ENCODE data around the gene TBCA. TPM values are rescaled to one million over a fixed set of nuclear protein-coding genes. Genes with fewer than 3 reads are reported as not detected.
A peak's percentile ranks its signal among the peaks of the same experiment; 100 is the strongest.

The TBCA gene, protein sequence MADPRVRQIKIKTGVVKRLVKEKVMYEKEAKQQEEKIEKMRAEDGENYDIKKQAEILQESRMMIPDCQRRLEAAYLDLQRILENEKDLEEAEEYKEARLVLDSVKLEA
- total RNA-seq: 100 to 1,000 TPM; 159 to 168 TPM

DNA sequence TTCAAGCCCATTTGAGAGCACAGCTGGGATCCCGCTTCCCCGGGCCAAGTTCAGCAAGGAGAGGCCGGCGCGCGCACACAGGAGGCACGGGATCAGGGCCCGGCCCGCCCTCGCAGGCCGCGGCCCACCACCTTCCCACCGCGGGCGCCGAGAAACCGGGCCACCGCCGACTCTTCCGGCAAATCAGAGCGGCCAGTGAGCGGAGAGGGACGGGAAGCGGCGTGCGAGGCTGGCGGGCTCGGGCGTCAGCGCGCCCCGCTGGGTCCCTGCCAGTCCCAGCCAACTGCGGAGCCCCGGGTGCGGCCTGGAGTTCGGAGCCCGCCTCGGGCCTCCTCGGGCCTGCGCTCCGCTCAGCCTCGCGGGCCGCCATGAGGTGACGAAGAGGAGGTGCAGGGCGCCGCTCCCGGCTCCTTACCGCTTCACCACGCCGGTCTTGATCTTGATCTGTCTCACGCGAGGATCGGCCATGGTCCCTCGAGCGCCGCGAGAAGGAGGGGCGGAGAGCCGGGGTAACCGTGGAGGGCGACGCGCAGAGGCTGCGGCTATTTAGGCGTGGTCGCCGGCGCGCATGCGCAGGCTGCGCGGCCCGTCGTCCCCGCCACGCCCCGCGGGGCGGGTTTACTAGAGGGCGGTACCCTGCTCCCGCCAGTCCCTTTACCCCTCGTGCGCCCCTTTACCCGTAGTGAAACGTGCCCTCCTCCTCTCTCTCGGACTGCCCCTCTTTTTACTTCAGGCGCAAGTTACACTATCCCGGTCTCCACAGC is at the start of gene TBCA:
TBCA (minus strand) TSS at position 550 of the 764 bp plus-strand sequence; CDS start at position 468, 82 bp downstream.
- ChIA-PET CTCF (interaction anchor here (0.9 kb wide), 1 partner anchor 109 kb away, joined by 3 read pairs; no protein-coding TSS in a partner anchor), POLR2A (interaction anchor here (1.2 kb wide), 2 partner anchors 21 to 26 kb away, joined by 3 read pairs; no protein-coding TSS in a partner anchor)
- peak; percentile 94 for ATAC-seq
- Mint-ChIP-seq H3K27ac (peak within 1 kb of the TSS; percentile 96), H3K36me3 (ENCODE audit: low read depth) (peaks cover 27% of the 10 kb centered on the region), H3K9me3 (ENCODE audit: insufficient read depth) (no peaks in the 10 kb centered on the region), H3K4me3 (peak within 1 kb of the TSS; percentile 91), H3K4me1 (ENCODE audit: low read depth) (peaks cover 44% of the 10 kb centered on the region), H3K27me3 (ENCODE audit: low read depth) (no peaks in the 10 kb centered on the region)
- DNase-seq: peak; percentile 92

DNA sequence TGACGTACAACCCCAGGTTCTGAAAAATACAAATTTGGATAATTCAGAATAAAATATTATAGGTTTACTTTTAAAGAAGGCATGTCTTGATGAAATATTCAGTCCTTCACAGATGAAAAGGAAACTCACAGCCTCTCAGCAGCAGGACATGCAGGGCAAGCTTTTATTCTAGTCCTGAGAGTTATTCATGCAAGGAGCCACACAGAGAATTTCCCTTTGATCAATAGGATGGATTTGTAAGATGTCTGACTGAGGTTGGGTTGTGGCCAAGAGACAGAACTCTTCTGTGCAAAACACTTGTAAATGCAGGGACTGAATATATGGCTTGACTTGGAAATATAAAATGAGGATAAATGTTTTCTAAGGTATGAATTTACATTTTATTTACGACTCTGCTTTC is 48.8 kb upstream of the TBCA start:
- ChIA-PET POLR2A (no interaction called here), CTCF (no interaction called here)
- no peak for DNase-seq
- no peaks in the 10 kb centered on the region for H3K9me3 Mint-ChIP-seq (ENCODE audit: insufficient read depth)
- no peak overlapping the region for H3K27ac Mint-ChIP-seq
- H3K4me1 Mint-ChIP-seq (ENCODE audit: low read depth): no peaks in the 10 kb centered on the region
- H3K4me3 Mint-ChIP-seq: no peak overlapping the region
- H3K27me3 Mint-ChIP-seq (ENCODE audit: low read depth): peaks cover 22% of the 10 kb centered on the region
- no peaks in the 10 kb centered on the region for H3K36me3 Mint-ChIP-seq (ENCODE audit: low read depth)
- ATAC-seq: no peak

DNA sequence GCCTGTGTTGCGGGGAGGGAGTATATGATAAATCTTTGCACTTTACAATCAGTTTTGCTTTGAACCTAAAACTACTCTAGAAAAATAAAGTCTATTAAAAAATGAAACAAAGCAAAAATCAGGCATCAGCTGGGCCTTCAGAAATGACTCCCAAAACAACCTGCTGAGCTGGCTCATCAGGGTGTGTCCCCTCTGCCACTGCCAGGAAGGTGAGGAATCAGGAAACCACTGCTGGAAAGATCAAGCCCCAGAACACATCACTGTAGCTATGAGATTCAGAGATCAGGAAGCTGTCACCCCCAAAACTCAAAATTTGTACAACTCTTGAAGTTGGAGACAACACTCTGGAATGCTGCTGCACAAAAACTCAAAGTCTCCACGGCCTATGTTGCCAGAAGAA is 40.5 kb upstream of the TBCA start:
- CTCF ChIA-PET: no interaction called here
- Mint-ChIP-seq H3K9me3 (ENCODE audit: insufficient read depth) (no peaks in the 10 kb centered on the region), H3K27me3 (ENCODE audit: low read depth) (peaks cover 18% of the 10 kb centered on the region), H3K4me1 (ENCODE audit: low read depth) (no peaks in the 10 kb centered on the region), H3K36me3 (ENCODE audit: low read depth) (no peaks in the 10 kb centered on the region), H3K27ac (no peak overlapping the region), H3K4me3 (no peak overlapping the region)
- POLR2A ChIA-PET: no interaction called here
- DNase-seq (no peak), ATAC-seq (no peak)

GRCh38 chr5:77812926-77813589 is 36.9 kb upstream of the TBCA start:
- no peak for DNase-seq
- H3K4me1 Mint-ChIP-seq (ENCODE audit: low read depth): no peaks in the 10 kb centered on the region
- H3K36me3 Mint-ChIP-seq (ENCODE audit: low read depth): no peaks in the 10 kb centered on the region
- POLR2A ChIA-PET: no interaction called here
- H3K4me3 Mint-ChIP-seq: no peak overlapping the region
- CTCF ChIA-PET: no interaction called here
- no peak for ATAC-seq
- no peaks in the 10 kb centered on the region for H3K9me3 Mint-ChIP-seq (ENCODE audit: insufficient read depth)
- H3K27me3 Mint-ChIP-seq (ENCODE audit: low read depth): peaks cover 18% of the 10 kb centered on the region
- no peak overlapping the region for H3K27ac Mint-ChIP-seq

DNA sequence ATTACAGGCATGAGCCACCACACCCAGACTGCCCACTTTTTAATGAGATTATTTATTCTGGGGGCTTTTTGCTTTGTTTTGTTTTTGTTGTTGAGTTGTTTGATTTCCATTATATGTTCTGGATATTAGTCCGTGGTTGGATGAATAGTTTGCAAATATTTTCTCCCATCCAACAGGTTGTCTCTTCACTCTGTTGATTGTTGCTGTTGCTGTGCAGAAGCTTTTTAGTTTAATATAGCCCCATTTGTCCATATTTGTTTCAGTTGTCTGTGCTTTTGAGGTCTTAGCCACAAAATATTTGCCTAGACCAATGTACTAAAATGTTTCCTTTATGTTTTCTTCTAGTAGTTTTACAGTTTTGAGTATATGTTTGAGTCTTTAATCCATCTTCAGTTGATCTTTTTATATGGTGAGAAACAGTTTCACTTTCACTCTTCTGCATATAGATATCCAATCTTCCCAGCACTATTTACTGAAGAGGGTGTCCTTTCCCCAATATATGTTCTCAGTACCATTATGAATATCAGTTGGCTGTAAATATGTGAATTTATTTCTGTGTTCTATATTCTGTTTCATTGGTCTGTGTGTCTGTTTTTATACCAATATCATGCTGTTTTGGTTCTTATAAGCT is 30.2 kb upstream of the TBCA start:
- peak overlapping the region; percentile 59 for H3K4me3 Mint-ChIP-seq

GRCh38 chr5:77798456-77798855 is 22.3 kb upstream of the TBCA start:
- CTCF ChIA-PET: interaction anchor here (0.7 kb wide), 1 partner anchor 370 kb away, joined by 3 read pairs; no protein-coding TSS in a partner anchor
- Mint-ChIP-seq H3K4me1 (ENCODE audit: low read depth) (peaks cover 6% of the 10 kb centered on the region), H3K27ac (no peak overlapping the region), H3K27me3 (ENCODE audit: low read depth) (peaks cover 32% of the 10 kb centered on the region), H3K36me3 (ENCODE audit: low read depth) (no peaks in the 10 kb centered on the region), H3K9me3 (ENCODE audit: insufficient read depth) (peaks cover 9% of the 10 kb centered on the region), H3K4me3 (no peak overlapping the region)
- POLR2A ChIA-PET: no interaction called here
- no peak for DNase-seq
- no peak for ATAC-seq

More for the DNA sequence above, 30.2 kb upstream of the TBCA start:
- ChIA-PET CTCF (no interaction called here), POLR2A (no interaction called here)
- peaks cover 3% of the 10 kb centered on the region for H3K9me3 Mint-ChIP-seq (ENCODE audit: insufficient read depth)
- H3K27me3 Mint-ChIP-seq (ENCODE audit: low read depth): peaks cover 5% of the 10 kb centered on the region
- H3K27ac Mint-ChIP-seq: peak overlapping the region; percentile 81
- DNase-seq: no peak
- H3K4me1 Mint-ChIP-seq (ENCODE audit: low read depth): peaks cover 7% of the 10 kb centered on the region
- H3K36me3 Mint-ChIP-seq (ENCODE audit: low read depth): no peaks in the 10 kb centered on the region
- ATAC-seq: no peak

GRCh38 chr5:77797136-77797535 is 21.0 kb upstream of the TBCA start:
- no peak for ATAC-seq
- H3K4me3 Mint-ChIP-seq: no peak overlapping the region
- POLR2A ChIA-PET: no interaction called here
- no peak overlapping the region for H3K27ac Mint-ChIP-seq
- H3K36me3 Mint-ChIP-seq (ENCODE audit: low read depth): no peaks in the 10 kb centered on the region
- H3K27me3 Mint-ChIP-seq (ENCODE audit: low read depth): peaks cover 31% of the 10 kb centered on the region
- no peak for DNase-seq
- H3K9me3 Mint-ChIP-seq (ENCODE audit: insufficient read depth): peaks cover 9% of the 10 kb centered on the region
- H3K4me1 Mint-ChIP-seq (ENCODE audit: low read depth): peaks cover 6% of the 10 kb centered on the region
- CTCF ChIA-PET: no interaction called here

- ChIA-PET CTCF (no interaction called here), POLR2A (no interaction called here)
- Mint-ChIP-seq H3K4me3 (no peak overlapping the region), H3K27me3 (ENCODE audit: low read depth) (peaks cover 36% of the 10 kb centered on the region), H3K4me1 (ENCODE audit: low read depth) (peaks cover 6% of the 10 kb centered on the region), H3K36me3 (ENCODE audit: low read depth) (no peaks in the 10 kb centered on the region), H3K27ac (no peak overlapping the region), H3K9me3 (ENCODE audit: insufficient read depth) (peaks cover 6% of the 10 kb centered on the region)
- DNase-seq (no peak), ATAC-seq (no peak)
Measured at GRCh38 chr5:77795846-77796245, 19.7 kb upstream of the TBCA start.

DNA sequence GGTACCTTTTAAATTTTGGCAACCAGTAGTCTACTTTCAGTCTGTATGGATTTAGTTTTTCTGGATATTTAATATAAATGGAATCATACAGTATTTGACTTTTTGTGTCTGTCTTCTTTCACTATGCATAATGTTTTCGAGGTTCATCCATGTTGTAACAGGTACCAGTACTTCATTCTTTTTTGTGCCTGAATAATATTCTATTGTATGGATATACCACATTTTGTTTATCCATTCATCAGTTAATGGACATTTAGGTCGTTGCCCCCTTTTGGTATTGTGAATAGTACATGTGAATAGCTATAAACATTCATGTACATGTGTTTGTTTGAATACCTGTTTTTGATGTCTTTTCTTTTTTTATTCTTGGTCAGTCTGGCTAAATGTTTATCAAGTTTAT is 19.1 kb upstream of the TBCA start:
- Mint-ChIP-seq H3K4me3 (no peak overlapping the region), H3K9me3 (ENCODE audit: insufficient read depth) (peaks cover 6% of the 10 kb centered on the region), H3K36me3 (ENCODE audit: low read depth) (no peaks in the 10 kb centered on the region), H3K27me3 (ENCODE audit: low read depth) (peaks cover 36% of the 10 kb centered on the region), H3K4me1 (ENCODE audit: low read depth) (peaks cover 6% of the 10 kb centered on the region), H3K27ac (no peak overlapping the region)
- POLR2A ChIA-PET: no interaction called here
- CTCF ChIA-PET: no interaction called here
- DNase-seq (no peak), ATAC-seq (no peak)

GRCh38 chr5:77791926-77792325 is 15.8 kb upstream of the TBCA start:
- no peaks in the 10 kb centered on the region for H3K4me1 Mint-ChIP-seq (ENCODE audit: low read depth)
- POLR2A ChIA-PET: no interaction called here
- CTCF ChIA-PET: no interaction called here

DNA sequence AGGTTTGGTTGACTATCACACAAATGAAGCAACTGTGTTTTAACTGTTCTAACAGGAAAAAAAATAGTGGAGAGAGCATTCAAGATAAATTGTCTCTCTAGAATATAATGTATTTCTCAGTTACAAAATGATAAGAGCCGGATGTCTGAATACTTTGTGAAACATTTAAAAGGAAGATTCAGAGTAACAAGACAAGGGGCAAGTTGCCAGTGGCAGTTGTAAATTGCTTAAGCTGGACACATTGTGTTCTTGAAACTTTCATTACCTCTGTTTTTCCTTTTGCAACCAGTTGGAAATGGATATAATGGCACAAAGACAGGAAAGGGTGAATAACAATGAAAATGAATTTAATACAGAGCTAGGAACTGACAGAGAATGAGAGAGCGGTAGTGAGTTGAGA is 15.2 kb upstream of the TBCA start:
- Mint-ChIP-seq H3K4me3 (no peak overlapping the region), H3K4me1 (ENCODE audit: low read depth) (no peaks in the 10 kb centered on the region), H3K27me3 (ENCODE audit: low read depth) (peaks cover 17% of the 10 kb centered on the region), H3K36me3 (ENCODE audit: low read depth) (no peaks in the 10 kb centered on the region), H3K9me3 (ENCODE audit: insufficient read depth) (peaks cover 6% of the 10 kb centered on the region), H3K27ac (no peak overlapping the region)
- POLR2A ChIA-PET: no interaction called here
- ATAC-seq: no peak
- CTCF ChIA-PET: no interaction called here
- no peak for DNase-seq

More at GRCh38 chr5:77791926-77792325, 15.8 kb upstream of the TBCA start:
- Mint-ChIP-seq H3K27me3 (ENCODE audit: low read depth) (peaks cover 21% of the 10 kb centered on the region), H3K36me3 (ENCODE audit: low read depth) (no peaks in the 10 kb centered on the region), H3K9me3 (ENCODE audit: insufficient read depth) (peaks cover 6% of the 10 kb centered on the region), H3K27ac (no peak overlapping the region), H3K4me3 (no peak overlapping the region)
- ATAC-seq: no peak
- no peak for DNase-seq

- no peaks in the 10 kb centered on the region for H3K36me3 Mint-ChIP-seq (ENCODE audit: low read depth)
- ATAC-seq (no peak), DNase-seq (no peak)
- no peak overlapping the region for H3K4me3 Mint-ChIP-seq
- H3K9me3 Mint-ChIP-seq (ENCODE audit: insufficient read depth): no peaks in the 10 kb centered on the region
- no peaks in the 10 kb centered on the region for H3K4me1 Mint-ChIP-seq (ENCODE audit: low read depth)
- H3K27ac Mint-ChIP-seq: no peak overlapping the region
- CTCF ChIA-PET: no interaction called here
- H3K27me3 Mint-ChIP-seq (ENCODE audit: low read depth): peaks cover 2% of the 10 kb centered on the region
- POLR2A ChIA-PET: no interaction called here
Measured at GRCh38 chr5:77785229-77785628, 9.1 kb upstream of the TBCA start.

All from activated CD8-positive, alpha-beta T cell treated with anti-CD3 and anti-CD28 coated beads, Interleukin-2, amount 10 ng/mL, durations not matched to agents 7 days and 5 days (primary cell).